H1 (cell line): ENCODE results near the gene ATXN2L. TPM values are rescaled to one million over a fixed set of nuclear protein-coding genes. Genes with fewer than 3 reads are reported as not detected.

Experiments
- CTCF ChIA-PET: fragments of 300-600 bp; sonication (Branson Sonifier 250); formaldehyde crosslinking; loops from one replicate; lab custom pipeline; 2021; ENCODE audit not compliant: partially characterized antibody; lab: Charles Lee
- POLR2A ChIA-PET: fragments of 300-600 bp; sonication (Branson Sonifier 250); formaldehyde crosslinking; loops from one replicate; lab custom pipeline; 2021; ENCODE audit warnings: inconsistent platforms; ENCODE audit not compliant: partially characterized antibody; lab: Charles Lee
- DNase-seq, 2 experiments: peaks; one replicate each; pipeline versions ENCODE4 v3.0.0 to v3.0.0-alpha.2; 2010 to 2022; ENCODE audit warnings: low spot score in 2 of 2, low read depth in 1 of 2, mixed read lengths in 1 of 2
- FAIRE-seq: peaks from 2 replicates; lab custom pipeline; 2011; peaks lifted over from hg19 to GRCh38; lab: Jason Lieb, UNC
- H2AFZ ChIP-seq: 2 replicates; pipeline ENCODE4 v1.8.1; 2012; ENCODE audit warnings: low read length, inconsistent platforms
- H2AK5ac ChIP-seq: 2 replicates; pipeline ENCODE4 v1.6.1; 2013; ENCODE audit warnings: low read depth, low read length
- H2BK120ac ChIP-seq: replicated peaks from 2 replicates; pipeline ENCODE3; 2013; ENCODE audit warnings: low read depth, low read length, inconsistent platforms
- H2BK12ac ChIP-seq: 2 replicates; pipeline ENCODE4 v1.6.1; 2013; ENCODE audit warnings: low read depth, low read length
- H2BK15ac ChIP-seq: 2 replicates; pipeline ENCODE4 v1.6.1; 2013; ENCODE audit warnings: low read length
- H2BK20ac ChIP-seq: 2 replicates; pipeline ENCODE4 v1.6.1; 2013; ENCODE audit warnings: low read length
- H2BK5ac ChIP-seq: 2 replicates; pipeline ENCODE4 v1.6.1; 2013; ENCODE audit warnings: low read depth, low read length
- H3K14ac ChIP-seq: 2 replicates; pipeline ENCODE4 v1.6.1; 2013; ENCODE audit warnings: inconsistent platforms; ENCODE audit not compliant: insufficient read length
- H3K18ac ChIP-seq: 2 replicates; pipeline ENCODE4 v1.6.1; 2013; ENCODE audit warnings: low read length; ENCODE audit errors: extremely low read depth
- H3K23ac ChIP-seq: 2 replicates; pipeline ENCODE4 v1.6.1; 2013; ENCODE audit warnings: inconsistent platforms; ENCODE audit not compliant: insufficient read length
- H3K23me2 ChIP-seq: 2 replicates; pipeline ENCODE4 v1.6.1; 2013; ENCODE audit warnings: low read depth, low read length
- H3K27ac ChIP-seq: 2 replicates; pipeline ENCODE4 v1.6.1; 2011; ENCODE audit warnings: low read depth, low read length, inconsistent platforms
- H3K27me3 ChIP-seq, 4 experiments: replicated peaks in 1 of 4; 1 replicate in 1 of 4; 2 replicates in 3 of 4; pipeline versions ENCODE4 v1.6.1 to v1.8.1; 2011 to 2013; ENCODE audit warnings: low read length in 3 of 4, mild to moderate bottlenecking in 3 of 4, inconsistent platforms in 2 of 4, mixed read lengths in 2 of 4, moderate library complexity in 1 of 4; ENCODE audit not compliant: control insufficient read depth in 3 of 4, insufficient read depth in 3 of 4; ENCODE audit errors: extremely low read depth in 1 of 4
- H3K36me3 ChIP-seq, 4 experiments: 2 replicates each; pipeline versions ENCODE4 v1.6.1 to v1.8.1; 2011 to 2013; ENCODE audit warnings: mild to moderate bottlenecking in 4 of 4, low read length in 3 of 4, moderate library complexity in 2 of 4, control low read depth in 1 of 4, inconsistent platforms in 1 of 4; ENCODE audit not compliant: insufficient read depth in 4 of 4, control insufficient read depth in 2 of 4
- H3K4ac ChIP-seq: replicated peaks from 2 replicates; pipeline ENCODE3; 2013; ENCODE audit warnings: low read length, low read depth, mixed read lengths, inconsistent platforms; ENCODE audit not compliant: insufficient read length
- H3K4me1 ChIP-seq, 4 experiments: replicated peaks in 1 of 4; 1 replicate in 1 of 4; 2 replicates in 3 of 4; pipeline versions ENCODE4 v1.6.1 to v1.8.1; 2011 to 2013; ENCODE audit warnings: low read length in 3 of 4, inconsistent platforms in 2 of 4, mixed read lengths in 1 of 4; ENCODE audit not compliant: insufficient read depth in 4 of 4, control insufficient read depth in 3 of 4
- H3K4me2 ChIP-seq, 2 experiments: 2 replicates each; pipeline versions ENCODE4 v1.6.1 to v1.8.1; 2011 to 2013; ENCODE audit warnings: low read depth in 2 of 2, low read length in 2 of 2, control low read depth in 1 of 2, inconsistent platforms in 1 of 2, mild to moderate bottlenecking in 1 of 2; ENCODE audit not compliant: insufficient read depth in 1 of 2
- H3K4me3 ChIP-seq, 4 experiments: fragments of 200-600, 300-600 bp in 1 of 4; sonication (generic), shearing (Covaris generic), sonication (Bioruptor Twin) in 1 of 4; 2 replicates each; pipeline versions ENCODE4 v1.5.1 to v1.8.1; 2011 to 2016; ENCODE audit warnings: low read length in 4 of 4, low read depth in 3 of 4, control low read depth in 2 of 4, inconsistent platforms in 2 of 4, mild to moderate bottlenecking in 2 of 4, mixed read lengths in 1 of 4, moderate library complexity in 1 of 4; ENCODE audit not compliant: insufficient read depth in 2 of 4; ENCODE audit errors: extremely low read depth in 1 of 4
- H3K56ac ChIP-seq: replicated peaks from 2 replicates; pipeline ENCODE3; 2013; ENCODE audit warnings: low read depth, mild to moderate bottlenecking, mixed read lengths, low read length, inconsistent platforms; ENCODE audit not compliant: insufficient read length
- H3K79me1 ChIP-seq: 2 replicates; pipeline ENCODE4 v1.6.1; 2013; ENCODE audit warnings: low read depth, low read length, control low read depth
- H3K79me2 ChIP-seq, 2 experiments: 2 replicates each; pipeline versions ENCODE4 v1.6.1 to v1.8.1; 2012 to 2013; ENCODE audit warnings: low read length in 2 of 2, mild to moderate bottlenecking in 2 of 2, inconsistent platforms in 1 of 2; ENCODE audit not compliant: insufficient read depth in 2 of 2, control insufficient read depth in 1 of 2
- H3K9ac ChIP-seq, 4 experiments: replicated peaks in 1 of 4; 1 replicate in 1 of 4; 2 replicates in 3 of 4; pipeline versions ENCODE4 v1.6.1 to v1.8.1; 2011 to 2013; ENCODE audit warnings: low read depth in 3 of 4, low read length in 3 of 4, control low read depth in 2 of 4, mild to moderate bottlenecking in 2 of 4, moderate library complexity in 2 of 4, inconsistent platforms in 1 of 4; ENCODE audit errors: extremely low read depth in 1 of 4
- H3K9me3 ChIP-seq, 2 experiments: 2 replicates each; pipeline versions ENCODE4 v1.6.1 to v1.8.1; 2012 to 2013; ENCODE audit warnings: mild to moderate bottlenecking in 2 of 2, moderate library complexity in 2 of 2, control low read depth in 1 of 2, inconsistent platforms in 1 of 2, low read depth in 1 of 2, low read length in 1 of 2, mixed read lengths in 1 of 2; ENCODE audit not compliant: insufficient read depth in 2 of 2
- H4K20me1 ChIP-seq, 2 experiments: replicated peaks in 1 of 2; 2 replicates each; pipeline versions ENCODE3 to v1.8.1; 2011 to 2013; ENCODE audit warnings: inconsistent platforms in 2 of 2, low read length in 2 of 2, mild to moderate bottlenecking in 1 of 2; ENCODE audit not compliant: insufficient read depth in 2 of 2, control insufficient read depth in 1 of 2
- H4K5ac ChIP-seq: 2 replicates; pipeline ENCODE4 v1.6.1; 2013; ENCODE audit warnings: low read length, low read depth, mixed read lengths, inconsistent platforms; ENCODE audit not compliant: insufficient read length
- H4K8ac ChIP-seq: 2 replicates; pipeline ENCODE4 v1.8.0; 2013; ENCODE audit warnings: mild to moderate bottlenecking, moderate library complexity, low read length, inconsistent platforms; ENCODE audit not compliant: insufficient read depth; ENCODE audit errors: extremely low read depth
- H4K91ac ChIP-seq: replicated peaks from 2 replicates; pipeline ENCODE3; 2013; ENCODE audit warnings: low read length, mixed read lengths, inconsistent platforms; ENCODE audit not compliant: insufficient read length
- ASH2L ChIP-seq: fragments of 200-600, 300-600 bp; sonication (generic); IDR thresholded peaks from one replicate; pipeline ENCODE4 v1.7.1; 2017; ENCODE audit warnings: low read length
- MAX ChIP-seq: IDR thresholded peaks from 2 replicates; pipeline ENCODE4 v1.6.1; 2012; ENCODE audit warnings: inconsistent platforms
- NRF1 ChIP-seq: IDR thresholded peaks from 2 replicates; pipeline ENCODE4 v1.6.1; 2011; ENCODE audit warnings: mild to moderate bottlenecking, low read depth, low read length, improper control_type of control experiment
- RAD21 ChIP-seq, 2 experiments: IDR thresholded peaks in 1 of 2; conservative IDR thresholded peaks in 1 of 2; 2 replicates each; pipeline ENCODE4 v1.6.1; 2011; ENCODE audit warnings: low read depth in 2 of 2, low read length in 2 of 2, improper control_type of control experiment in 1 of 2, inconsistent platforms in 1 of 2, mild to moderate bottlenecking in 1 of 2, moderate library complexity in 1 of 2
- SP1 ChIP-seq: IDR thresholded peaks from 2 replicates; pipeline ENCODE4 v1.6.1; 2011; ENCODE audit warnings: low read depth, low read length
- SP2 ChIP-seq: IDR thresholded peaks from 2 replicates; pipeline ENCODE4 v1.6.1; 2012; ENCODE audit warnings: mild to moderate bottlenecking, low read length, inconsistent platforms
- WGBS, 2 experiments: shearing (Covaris generic) in 1 of 2; methylation state at CpG; one replicate each; pipeline versions ENCODE4 v1.1.6 to v1.1.7; 2013 to 2015; ENCODE audit warnings: low lambda C conversion rate in 2 of 2, mixed read lengths in 2 of 2, inconsistent platforms in 1 of 2, low coverage in 1 of 2, missing lambda C conversion rate in 1 of 2; ENCODE audit not compliant: insufficient replicate concordance in 2 of 2, insufficient coverage in 1 of 2, insufficient read length in 1 of 2; ENCODE audit errors: extremely low coverage in 1 of 2, missing lambda C conversion rate in 1 of 2; 5-methylcytosine and 5-hydroxymethylcytosine counted together
- polyA plus RNA-seq, 7 experiments: library from polyadenylated mRNA; depleted of rRNA in 3 of 7; stranded (reverse) in 5 of 7; unstranded in 2 of 7; fragments of >200 nt in 5 of 7; fragments of 200-250 nt in 2 of 7; gene quantifications; 1 replicate in 5 of 7; 2 replicates in 1 of 7; 4 replicates in 1 of 7; pipeline versions ENCODE4 v1.2.1 to v1.2.3, GENCODE V29; 2011 to 2013; ENCODE audit warnings: missing spikeins in 2 of 7, mixed read lengths in 2 of 7
- total RNA-seq: library from RNA; stranded (reverse); fragmentation: NEBNext Ultra II Directional; extraction: Animal tissue kit (Norgen Biotek cat#: 25700); gene quantifications from 2 replicates; pipeline ENCODE4 v1.2.1, GENCODE V29; 2021

ATXN2L gene
- total and polyA plus RNA-seq, 2 of the 8 experiments (the other 6 are each of a cell fraction or from before 2014, with no cell fraction given): 79.1 to 227 TPM

GRCh38 chr16:28866454-28866804, 43.6 kb downstream of the ATXN2L start:
- Histone ChIP-seq H3K23me2 (peaks cover 8% of the 10 kb centered on the region), H4K5ac (no peak overlapping the region), H2BK5ac (no peak overlapping the region), H3K56ac (no peak overlapping the region), H3K27me3 (no peaks in the 10 kb centered on the region), H2BK20ac (no peak overlapping the region), H2BK15ac (no peak overlapping the region), H2BK12ac (no peak overlapping the region), H3K4me1 (peaks cover 0 to 8% (median 3%) of the 10 kb centered on the region in 4 experiments; a peak in 6 of 7 replicates), H3K79me2 (peaks cover 3 to 19% of the 10 kb centered on the region in 2 experiments; a peak in 3 of 4 replicates), H4K20me1 (peaks cover 2 to 10% of the 10 kb centered on the region in 2 experiments), H3K18ac (no peak overlapping the region), H2BK120ac (no peak overlapping the region), H3K4me3 (no peak overlapping the region), H3K9me3 (no peaks in the 10 kb centered on the region), H3K23ac (no peak overlapping the region), H3K36me3 (peaks cover 18 to 38% (median 28%) of the 10 kb centered on the region in 4 experiments), H4K91ac (no peak overlapping the region), H3K4me2 (no peak overlapping the region), H2AFZ (no peak overlapping the region), H3K4ac (no peak overlapping the region), H3K14ac (no peak overlapping the region), H2AK5ac (no peak overlapping the region), H3K79me1 (peaks cover 18% of the 10 kb centered on the region), H3K27ac (no peak overlapping the region), H3K9ac (no peak overlapping the region), H4K8ac (no peak overlapping the region)
- no peak for FAIRE-seq
- no peak for DNase-seq
- 94% methylated on average over 15 of the region's 17 CpGs; no CpG with 5 or more reads in 1 of the 2 experiments for WGBS, 2 experiments
- CTCF ChIA-PET: interaction anchor here (1.5 to 4.1 kb wide), 3 partner anchors 9 to 81 kb away, joined by 5 to 42 read pairs (median 12); no protein-coding TSS in a partner anchor
- POLR2A ChIA-PET: interaction anchor here (0.6 to 7.5 kb wide), 10 partner anchors 8 to 79 kb away, joined by 3 to 159 read pairs (median 6); partner anchors contain the start of genes ATP2A1, ATXN2L, RABEP2 and TUFM
- TF ChIP-seq SP1 (no peak), MAX (no peak), ASH2L (no peak), SP2 (no peak), NRF1 (no peak), RAD21 (IDR thresholded peaks at IDR 0.05 in 1 of 2, conservative IDR thresholded peaks at IDR 0.05 in 1 of 2; ENCODE audit: low read depth in 2 of 2, low read length in 2 of 2) (no peak)
